DMS79 treated with DMSO at 0.1 percent for 48 hours (cell line): ENCODE results near the gene ZNF100.
"Not testable (repeated sequence)": the region's sequence is repeated elsewhere in the genome, so short reads cannot be mapped to it uniquely, and the experiment has no call there.

ENCODE experiments used
- DNase-seq: peaks from one replicate; lab custom pipeline; 2025; lab: John Stamatoyannopoulos, UW

The ZNF100 gene

GRCh38 chr19:21767065-21767800 is at the start of gene ZNF100:
Gene ZNF100 (minus strand): TSS chr19:21767579. CDS start chr19:21767429, 150 bp downstream.
- peak; percentile 94 for DNase-seq

DNA sequence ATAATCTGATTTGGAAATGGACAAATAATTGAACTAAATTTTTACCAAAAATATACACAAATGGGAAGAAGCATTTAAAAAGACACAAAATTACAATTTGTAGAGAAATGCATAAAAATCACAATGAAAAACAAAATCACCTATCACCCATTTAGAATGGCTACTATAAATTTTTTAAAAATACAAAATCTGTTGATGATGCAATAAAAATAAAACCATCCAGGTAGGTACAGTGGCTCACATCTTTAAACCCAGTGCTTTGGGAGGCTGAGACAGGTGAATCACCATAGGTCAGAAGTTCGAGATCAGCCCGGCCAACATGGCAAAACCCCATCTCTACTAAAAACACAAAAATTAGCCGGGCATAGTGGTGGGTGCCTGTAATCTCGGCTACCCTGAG is 45.1 kb upstream of the ZNF100 start:
- DNase-seq, result no peak

DNA sequence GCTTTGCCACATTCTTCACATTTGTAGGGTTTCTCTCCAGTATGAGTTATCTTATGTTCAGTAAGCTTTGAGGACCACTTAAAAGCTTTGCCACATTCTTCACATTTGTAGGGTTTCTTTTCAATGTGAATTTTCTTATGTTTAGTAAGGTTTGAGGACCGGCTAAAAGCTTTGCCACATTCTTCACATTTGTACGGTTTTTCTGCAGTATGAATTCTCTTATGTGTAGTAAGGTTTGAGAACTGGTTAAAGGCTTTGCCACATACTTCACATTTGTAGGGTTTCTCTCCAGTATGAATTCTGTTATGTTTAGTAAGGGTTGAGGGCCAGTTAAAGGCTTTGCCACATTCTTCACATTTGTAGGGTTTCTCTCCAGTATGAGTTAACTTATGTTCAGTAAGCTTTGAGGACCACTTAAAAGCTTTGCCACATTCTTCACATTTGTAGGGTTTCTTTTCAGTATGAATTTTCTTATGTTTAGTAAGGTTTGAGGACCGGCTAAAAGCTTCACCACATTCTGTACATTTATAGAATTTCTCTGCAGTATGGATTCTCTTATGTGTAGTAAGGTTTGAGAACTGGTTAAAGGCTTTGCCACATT is 41.1 kb upstream of the ZNF100 start:
- not testable (repeated sequence) for DNase-seq

- DNase-seq, result no peak
Observed at GRCh38 chr19:21789466-21790085, 22.2 kb upstream of the ZNF100 start.

GRCh38 chr19:21786936-21787335 is 19.6 kb upstream of the ZNF100 start:
- no peak for DNase-seq

- not testable (repeated sequence) for DNase-seq
Observed at GRCh38 chr19:21775792-21776191, 8.4 kb upstream of the ZNF100 start.

GRCh38 chr19:21766705-21767064 is 694 bp downstream of the ZNF100 start:
- not testable (repeated sequence) for DNase-seq

- DNase-seq, result peak; percentile 18
Observed at GRCh38 chr19:21765151-21765550, 2.2 kb downstream of the ZNF100 start.

- DNase-seq, result not testable (repeated sequence)
Observed at GRCh38 chr19:21761547-21761946, 5.8 kb downstream of the ZNF100 start.

DNA sequence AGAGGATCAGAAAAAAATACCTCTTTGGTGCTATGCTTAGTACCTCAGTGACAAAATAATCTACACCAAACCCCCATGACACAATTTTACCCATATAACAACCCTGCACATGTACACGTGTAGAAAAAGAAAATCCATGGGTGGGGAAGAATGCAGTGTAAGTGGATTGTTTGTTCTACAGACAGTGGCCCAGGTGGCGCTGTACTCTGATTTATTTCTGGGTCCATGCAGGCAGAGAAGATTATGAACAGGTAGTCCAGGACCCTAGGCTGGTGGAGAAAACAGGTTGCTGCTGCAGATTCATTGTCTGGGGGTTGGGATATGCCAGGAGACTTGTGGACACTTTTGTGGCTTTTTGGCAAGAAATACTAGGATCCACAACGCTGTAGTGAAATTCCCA is 9.1 kb downstream of the ZNF100 start:
- DNase-seq, result no peak

DNA sequence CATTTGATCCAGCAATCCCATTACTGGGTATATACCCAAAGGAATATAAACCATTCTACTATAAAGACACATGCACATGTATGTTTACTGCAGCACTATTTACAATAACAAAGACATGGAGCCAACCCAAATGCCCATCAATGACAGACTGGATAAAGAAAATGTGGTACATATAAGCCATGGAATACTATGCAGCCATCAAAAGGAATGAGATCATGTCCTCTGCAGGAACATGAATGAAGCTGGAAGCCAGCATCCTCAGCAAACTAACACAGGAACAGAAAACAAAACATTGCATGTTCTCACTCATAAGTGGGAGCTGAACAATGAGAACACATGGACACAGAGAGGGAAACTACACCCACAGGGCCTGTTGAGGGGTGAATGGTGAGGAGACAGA is 11.8 kb downstream of the ZNF100 start:
- not testable (repeated sequence) for DNase-seq

- no peak for DNase-seq
Observed at GRCh38 chr19:21751384-21751783, 16.0 kb downstream of the ZNF100 start.

GRCh38 chr19:21750586-21751128 is 16.7 kb downstream of the ZNF100 start:
- no peak for DNase-seq

DNA sequence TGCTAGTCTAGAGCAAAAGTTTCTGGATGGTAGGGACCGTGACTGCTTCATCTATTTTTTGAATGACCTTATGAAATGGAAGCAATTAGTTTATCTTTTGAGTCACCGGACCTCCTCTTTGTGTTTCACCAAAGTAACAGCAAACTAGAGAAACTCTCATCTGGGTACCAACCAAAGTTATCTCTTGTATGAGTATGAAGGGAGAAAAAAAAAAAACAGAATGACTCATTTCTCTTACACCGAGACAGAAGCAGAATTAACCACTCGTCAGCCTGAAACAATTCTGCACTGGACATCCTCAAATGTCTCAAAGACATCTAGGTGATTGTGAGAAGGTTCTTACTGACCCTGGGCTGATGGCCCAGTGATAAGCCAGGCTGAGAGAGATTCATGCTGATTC is 18.3 kb downstream of the ZNF100 start:
- DNase-seq, result no peak

- DNase-seq, result no peak
Observed at GRCh38 chr19:21748088-21748487, 19.3 kb downstream of the ZNF100 start.

- DNase-seq, result no peak
Observed at GRCh38 chr19:21740559-21740958, 26.8 kb downstream of the ZNF100 start.

DNA sequence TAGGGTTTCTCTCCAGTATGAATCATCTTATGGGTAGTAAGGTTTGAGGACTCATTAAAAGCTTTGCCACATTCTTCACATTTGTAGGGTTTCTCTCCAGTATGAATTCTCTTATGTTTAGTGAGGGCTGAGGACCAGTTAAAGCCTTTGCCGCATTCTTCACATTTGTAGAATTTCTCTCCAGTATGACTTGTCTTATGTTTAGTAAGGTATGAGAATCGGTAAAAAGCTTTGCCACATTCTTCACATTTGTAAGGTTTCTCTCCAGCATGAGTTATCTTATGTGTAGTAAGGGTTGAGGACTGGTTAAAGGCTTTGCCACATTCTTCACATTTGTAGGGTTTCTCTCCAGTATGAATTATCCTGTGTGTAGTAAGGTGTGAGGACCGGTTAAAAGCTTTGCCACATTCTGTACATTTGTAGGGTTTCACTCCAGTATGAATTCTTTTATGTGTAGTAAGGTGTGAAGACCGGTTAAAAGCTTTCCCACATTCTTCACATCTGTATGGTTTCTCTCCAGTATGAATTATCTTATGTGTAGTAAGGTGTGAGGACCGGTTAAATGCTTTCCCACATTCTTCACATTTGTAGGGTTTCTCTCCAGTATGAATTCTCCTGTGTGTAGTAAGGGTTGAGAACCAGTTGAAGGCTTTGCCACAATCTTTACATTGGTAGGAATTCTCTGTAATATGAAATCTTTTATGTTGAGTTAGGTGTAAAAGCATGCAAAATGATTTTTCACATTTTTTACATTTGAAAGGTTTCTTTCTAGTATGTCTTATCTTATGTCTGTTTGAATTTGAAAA is 40.2 kb downstream of the ZNF100 start:
- DNase-seq, result not testable (repeated sequence)

DNA sequence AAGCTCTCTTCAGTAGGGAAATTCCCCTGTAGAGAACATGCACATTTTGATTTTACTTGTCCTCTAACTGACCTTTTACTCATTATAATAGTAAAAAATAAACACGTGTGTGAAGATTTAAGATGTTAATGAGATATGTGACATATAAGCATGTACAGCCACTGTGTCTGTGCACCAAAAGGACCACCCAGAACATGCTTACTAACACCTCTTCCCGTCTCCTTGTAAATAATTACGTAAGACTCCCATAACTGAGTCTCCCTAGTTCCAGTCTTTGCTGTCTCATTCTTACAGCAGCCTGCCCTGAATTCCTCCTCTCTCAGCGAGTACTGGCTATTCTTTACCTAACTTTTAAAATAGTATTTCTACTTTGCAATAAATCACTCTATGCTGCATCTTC is 53.6 kb downstream of the ZNF100 start:
- DNase-seq, result no peak

DNA sequence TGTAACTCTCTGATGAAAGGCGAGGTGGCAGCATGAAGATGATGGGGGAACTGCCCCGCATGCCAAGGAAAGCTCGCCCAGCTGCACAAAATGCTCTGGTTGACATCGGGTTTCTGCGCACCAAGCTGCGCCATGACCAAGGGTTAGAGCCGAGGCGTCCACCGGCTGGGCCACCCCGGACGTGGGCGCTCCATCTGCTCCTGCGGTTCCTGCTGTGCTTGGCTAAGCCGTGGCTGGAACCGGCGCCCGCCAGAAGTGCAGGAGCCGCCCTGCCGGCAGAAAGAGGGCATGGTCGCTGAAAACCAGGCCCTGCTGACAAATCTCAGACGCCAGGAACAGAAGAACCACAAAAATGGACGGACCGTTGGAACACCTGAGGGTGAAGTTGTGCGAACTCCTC is 57.9 kb downstream of the ZNF100 start:
- no peak for DNase-seq

DNA sequence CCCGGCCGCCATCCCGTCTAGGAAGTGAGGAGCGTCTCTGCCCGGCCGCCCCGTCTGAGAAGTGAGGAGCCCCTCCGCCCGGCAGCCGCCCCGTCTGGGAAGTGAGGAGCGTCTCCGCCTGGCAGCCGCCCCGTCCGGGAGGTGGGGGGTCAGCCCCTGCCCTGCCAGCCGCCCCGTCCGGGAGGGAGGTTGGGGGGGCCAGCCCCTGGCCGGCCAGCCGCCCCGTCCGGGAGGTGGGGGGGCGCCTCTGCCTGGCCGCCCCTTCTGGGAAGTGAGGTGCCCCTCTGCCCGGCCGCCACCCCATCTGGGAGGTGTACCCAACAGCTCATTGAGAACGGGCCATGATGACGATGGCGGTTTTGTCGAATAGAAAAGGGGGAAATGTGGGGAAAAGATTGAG is 59.5 kb downstream of the ZNF100 start:
- not testable (repeated sequence) for DNase-seq

DNA sequence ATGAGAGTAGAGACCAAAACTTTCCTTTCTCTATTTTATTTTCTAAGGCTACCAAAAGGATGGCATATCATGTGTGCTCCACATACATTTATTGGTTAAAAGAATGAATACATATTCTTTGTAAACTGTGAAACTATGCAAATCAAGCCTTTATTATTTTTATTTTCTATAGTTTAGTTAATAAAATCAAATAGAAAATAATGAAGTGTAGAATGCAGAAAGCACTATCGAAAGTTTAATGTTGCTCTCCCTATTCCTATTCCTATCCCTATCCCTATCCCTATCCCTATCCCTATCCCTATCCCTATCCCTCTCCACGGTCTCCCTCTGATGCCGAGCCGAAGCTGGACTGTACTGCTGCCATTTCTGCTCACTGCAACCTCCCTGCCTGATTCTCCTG is 60.3 kb downstream of the ZNF100 start:
- DNase-seq, result no peak

DNA sequence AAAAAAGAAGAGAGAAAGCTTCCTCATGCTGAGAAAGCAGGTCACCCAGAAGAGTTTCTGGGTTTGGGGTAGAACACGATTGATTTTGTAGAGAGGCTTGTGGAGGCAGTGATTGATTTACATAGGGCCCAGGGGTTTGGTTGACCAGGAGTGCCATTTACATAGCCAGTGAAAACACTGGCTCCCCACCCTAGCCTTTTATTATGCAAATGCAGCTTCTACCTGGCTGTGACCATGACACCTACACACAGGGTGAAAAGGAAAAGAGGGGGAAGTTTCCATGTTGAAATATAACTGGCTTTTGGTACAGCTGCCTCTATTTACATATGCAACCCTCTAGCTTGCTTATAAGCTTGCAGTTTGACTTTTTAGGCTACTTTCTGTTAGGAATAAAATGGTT is 62.0 kb downstream of the ZNF100 start:
- no peak for DNase-seq
